A673 (cell line): ENCODE measurements around the gene AP1M1.

Experiments used
- CTCF ChIP-seq: fragments of 300-800, 200-600 bp; sonication (generic); conservative IDR thresholded peaks from 2 replicates; pipeline ENCODE4 v1.5.1; 2017; ENCODE audit warnings: low read depth, mild to moderate bottlenecking, antibody characterized with exemption, low read length, moderate library complexity, mixed read lengths
- EZH2 ChIP-seq: fragments of 200-600 bp; sonication (generic); IDR thresholded peaks from 2 replicates; pipeline ENCODE4 v1.6.1; 2017; ENCODE audit warnings: borderline replicate concordance, low read depth, mild to moderate bottlenecking, mixed read lengths, antibody characterized with exemption, low read length; ENCODE audit not compliant: poor library complexity, severe bottlenecking

- TF ChIP-seq EZH2 (no peak), CTCF (no peak)
Measured at GRCh38 chr19:16203256-16204004, 5.7 kb downstream of the AP1M1 start.
